HepG2 (cell line): ENCODE measurements around the gene MAJIN. TPM values are rescaled to one million over a fixed set of nuclear protein-coding genes. Genes with fewer than 3 reads are reported as not detected.

Experiments
- FOXP1 ChIP-seq, 2 experiments: fragments of 450-650 bp in 1 of 2; IDR thresholded peaks; 2 replicates each; pipeline ENCODE4 v1.6.1; 2017 to 2018; ENCODE audit warnings: antibody characterized with exemption in 1 of 2
- HNRNPK ChIP-seq: fragments of 200-400 bp; formaldehyde crosslinking; IDR thresholded peaks from 2 replicates; pipeline ENCODE4 v1.6.1; 2018; ENCODE audit warnings: low read length, low read depth, moderate library complexity, mild to moderate bottlenecking; ENCODE audit not compliant: poor library complexity, severe bottlenecking
- POGZ ChIP-seq: sonication (generic); formaldehyde crosslinking; IDR thresholded peaks from 2 replicates; pipeline ENCODE4 v1.4.0; 2020; ENCODE audit warnings: mild to moderate bottlenecking, missing genetic modification reagents
- TEAD2 ChIP-seq: sonication (generic); formaldehyde crosslinking; IDR thresholded peaks from 2 replicates; pipeline ENCODE4 v1.9.0; 2021; ENCODE audit warnings: missing genetic modification reagents
- TMF1 ChIP-seq: sonication (generic); formaldehyde crosslinking; IDR thresholded peaks from 2 replicates; pipeline ENCODE4 v1.8.1; 2022; ENCODE audit warnings: low read depth, missing genetic modification reagents
- ZNF17 ChIP-seq: sonication (generic); formaldehyde crosslinking; IDR thresholded peaks from 2 replicates; pipeline ENCODE4 v1.5.0; 2020; ENCODE audit warnings: mild to moderate bottlenecking, missing genetic modification reagents
- ZNF232 ChIP-seq: sonication (generic); formaldehyde crosslinking; IDR thresholded peaks from 2 replicates; pipeline ENCODE4 v1.4.0; 2020; ENCODE audit warnings: missing genetic modification reagents, borderline replicate concordance
- ZNF383 ChIP-seq: sonication (generic); formaldehyde crosslinking; IDR thresholded peaks from 2 replicates; pipeline ENCODE4 v1.4.0; 2020; ENCODE audit warnings: missing genetic modification reagents, mild to moderate bottlenecking, borderline replicate concordance
- ZNF790 ChIP-seq: sonication (generic); formaldehyde crosslinking; IDR thresholded peaks from 2 replicates; pipeline ENCODE4 v1.8.0; 2022; ENCODE audit warnings: missing genetic modification reagents, mild to moderate bottlenecking, borderline replicate concordance
- ZNF879 ChIP-seq: sonication (generic); formaldehyde crosslinking; IDR thresholded peaks from 2 replicates; pipeline ENCODE4 v1.8.1; 2023; ENCODE audit warnings: missing genetic modification reagents
- polyA plus RNA-seq, 8 experiments: library from polyadenylated mRNA; depleted of rRNA in 3 of 8; stranded (reverse) in 7 of 8; unstranded in 1 of 8; fragments of >200 nt; fragmentation: Illumina TruSeq in 4 of 8; extraction: Trizol in 4 of 8; gene quantifications; 2 replicates each; pipeline versions ENCODE4 v1.2.1 to v1.2.3, GENCODE V29; 2011 to 2016; ENCODE audit warnings: low read depth in 4 of 8, missing spikeins in 1 of 8, mixed read lengths in 1 of 8; ENCODE audit not compliant: insufficient read depth in 1 of 8
- total RNA-seq, 5 experiments: library from RNA; depleted of rRNA; stranded (reverse); fragments of >200 nt; fragmentation: Illumina TruSeq; extraction: Trizol; gene quantifications; 2 replicates each; pipeline ENCODE4 v1.2.3, GENCODE V29; 2016; ENCODE audit warnings: low read depth in 1 of 5
- TF ChIP-seq, protein P1 (sequence below): sonication (generic); formaldehyde crosslinking; IDR thresholded peaks from 2 replicates; pipeline ENCODE4 v1.8.0; 2023; ENCODE audit warnings: mild to moderate bottlenecking, missing genetic modification reagents
- TF ChIP-seq, protein P2 (sequence below): sonication (generic); formaldehyde crosslinking; IDR thresholded peaks from 2 replicates; pipeline ENCODE4 v1.4.0; 2020; ENCODE audit warnings: low read depth, mild to moderate bottlenecking, missing genetic modification reagents
- TF ChIP-seq, protein P3 (sequence below), 2 experiments: fragments of 450-650 bp in 1 of 2; sonication (generic) in 1 of 2; formaldehyde crosslinking in 1 of 2; IDR thresholded peaks; 2 replicates each; pipeline versions ENCODE4 v1.6.1 to v1.8.0; 2016 to 2022; ENCODE audit warnings: antibody characterized with exemption in 1 of 2, mild to moderate bottlenecking in 1 of 2, missing genetic modification reagents in 1 of 2
- TF ChIP-seq, protein P4 (sequence below): sonication (generic); formaldehyde crosslinking; IDR thresholded peaks from 2 replicates; pipeline ENCODE4 v1.5.0; 2020; ENCODE audit warnings: mild to moderate bottlenecking, missing genetic modification reagents

Gene MAJIN
- total and polyA plus RNA-seq, 2 of the 13 experiments (the other 11 are each of a cell fraction or from before 2014, with no cell fraction given): not detected

DNA sequence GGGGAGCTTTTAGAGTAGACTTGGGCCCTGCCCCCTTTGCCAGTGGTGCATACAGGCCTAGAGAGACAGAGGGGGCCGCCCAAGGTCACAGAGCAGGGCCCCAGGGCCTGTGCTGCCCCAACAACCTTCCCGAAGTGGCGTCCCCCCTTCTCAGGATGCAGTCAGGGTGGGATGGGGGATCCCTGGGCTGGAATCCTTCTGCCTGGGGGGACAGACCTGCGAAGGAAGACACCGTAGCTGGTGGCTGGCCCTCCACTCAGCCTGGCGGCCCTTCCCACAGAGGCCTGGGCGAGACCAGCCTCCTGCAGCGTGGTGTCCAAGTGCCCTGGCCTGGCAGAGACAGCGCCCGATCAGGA lies 79.1 kb downstream of the MAJIN start (continued):
- TF ChIP-seq ZNF383 (CRISPR knock-in tag) (0 out of 2 replicates have a peak, but pooled peaks have one; percentile 3), ZNF17 (CRISPR knock-in tag) (0 out of 2 replicates have a peak, but pooled peaks have one; percentile 83), ZNF879 (CRISPR knock-in tag) (peak; percentile 34; the same call in 1 of the 2 replicates), FOXP1 (IDR thresholded peaks at IDR 0.05) (no peak), FOXP1 (CRISPR knock-in tag; IDR thresholded peaks at IDR 0.05) (no peak), TEAD2 (CRISPR knock-in tag) (0 out of 2 replicates have a peak, but pooled peaks have one; percentile 36), HNRNPK (no peak), ZNF790 (CRISPR knock-in tag) (0 out of 2 replicates have a peak, but pooled peaks have one; percentile 16), POGZ (CRISPR knock-in tag) (no peak), TMF1 (CRISPR knock-in tag) (0 out of 2 replicates have a peak, but pooled peaks have one; percentile 24), ZNF232 (CRISPR knock-in tag) (no peak)
- TF ChIP-seq, protein P1, sequence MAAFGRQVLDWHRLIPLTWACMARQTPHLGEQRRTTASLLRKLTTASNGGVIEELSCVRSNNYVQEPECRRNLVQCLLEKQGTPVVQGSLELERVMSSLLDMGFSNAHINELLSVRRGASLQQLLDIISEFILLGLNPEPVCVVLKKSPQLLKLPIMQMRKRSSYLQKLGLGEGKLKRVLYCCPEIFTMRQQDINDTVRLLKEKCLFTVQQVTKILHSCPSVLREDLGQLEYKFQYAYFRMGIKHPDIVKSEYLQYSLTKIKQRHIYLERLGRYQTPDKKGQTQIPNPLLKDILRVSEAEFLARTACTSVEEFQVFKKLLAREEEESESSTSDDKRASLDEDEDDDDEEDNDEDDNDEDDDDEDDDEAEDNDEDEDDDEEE (CRISPR knock-in tag): peak; percentile 32; the same call in 1 of the 2 replicates
- TF ChIP-seq, protein P2, sequence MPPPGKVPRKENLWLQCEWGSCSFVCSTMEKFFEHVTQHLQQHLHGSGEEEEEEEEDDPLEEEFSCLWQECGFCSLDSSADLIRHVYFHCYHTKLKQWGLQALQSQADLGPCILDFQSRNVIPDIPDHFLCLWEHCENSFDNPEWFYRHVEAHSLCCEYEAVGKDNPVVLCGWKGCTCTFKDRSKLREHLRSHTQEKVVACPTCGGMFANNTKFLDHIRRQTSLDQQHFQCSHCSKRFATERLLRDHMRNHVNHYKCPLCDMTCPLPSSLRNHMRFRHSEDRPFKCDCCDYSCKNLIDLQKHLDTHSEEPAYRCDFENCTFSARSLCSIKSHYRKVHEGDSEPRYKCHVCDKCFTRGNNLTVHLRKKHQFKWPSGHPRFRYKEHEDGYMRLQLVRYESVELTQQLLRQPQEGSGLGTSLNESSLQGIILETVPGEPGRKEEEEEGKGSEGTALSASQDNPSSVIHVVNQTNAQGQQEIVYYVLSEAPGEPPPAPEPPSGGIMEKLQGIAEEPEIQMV (CRISPR knock-in tag): 0 out of 2 replicates have a peak, but pooled peaks have one; percentile 17
- TF ChIP-seq, protein P3, sequence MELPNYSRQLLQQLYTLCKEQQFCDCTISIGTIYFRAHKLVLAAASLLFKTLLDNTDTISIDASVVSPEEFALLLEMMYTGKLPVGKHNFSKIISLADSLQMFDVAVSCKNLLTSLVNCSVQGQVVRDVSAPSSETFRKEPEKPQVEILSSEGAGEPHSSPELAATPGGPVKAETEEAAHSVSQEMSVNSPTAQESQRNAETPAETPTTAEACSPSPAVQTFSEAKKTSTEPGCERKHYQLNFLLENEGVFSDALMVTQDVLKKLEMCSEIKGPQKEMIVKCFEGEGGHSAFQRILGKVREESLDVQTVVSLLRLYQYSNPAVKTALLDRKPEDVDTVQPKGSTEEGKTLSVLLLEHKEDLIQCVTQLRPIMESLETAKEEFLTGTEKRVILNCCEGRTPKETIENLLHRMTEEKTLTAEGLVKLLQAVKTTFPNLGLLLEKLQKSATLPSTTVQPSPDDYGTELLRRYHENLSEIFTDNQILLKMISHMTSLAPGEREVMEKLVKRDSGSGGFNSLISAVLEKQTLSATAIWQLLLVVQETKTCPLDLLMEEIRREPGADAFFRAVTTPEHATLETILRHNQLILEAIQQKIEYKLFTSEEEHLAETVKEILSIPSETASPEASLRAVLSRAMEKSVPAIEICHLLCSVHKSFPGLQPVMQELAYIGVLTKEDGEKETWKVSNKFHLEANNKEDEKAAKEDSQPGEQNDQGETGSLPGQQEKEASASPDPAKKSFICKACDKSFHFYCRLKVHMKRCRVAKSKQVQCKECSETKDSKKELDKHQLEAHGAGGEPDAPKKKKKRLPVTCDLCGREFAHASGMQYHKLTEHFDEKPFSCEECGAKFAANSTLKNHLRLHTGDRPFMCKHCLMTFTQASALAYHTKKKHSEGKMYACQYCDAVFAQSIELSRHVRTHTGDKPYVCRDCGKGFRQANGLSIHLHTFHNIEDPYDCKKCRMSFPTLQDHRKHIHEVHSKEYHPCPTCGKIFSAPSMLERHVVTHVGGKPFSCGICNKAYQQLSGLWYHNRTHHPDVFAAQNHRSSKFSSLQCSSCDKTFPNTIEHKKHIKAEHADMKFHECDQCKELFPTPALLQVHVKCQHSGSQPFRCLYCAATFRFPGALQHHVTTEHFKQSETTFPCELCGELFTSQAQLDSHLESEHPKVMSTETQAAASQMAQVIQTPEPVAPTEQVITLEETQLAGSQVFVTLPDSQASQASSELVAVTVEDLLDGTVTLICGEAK (IDR thresholded peaks at IDR 0.05): no peak
- TF ChIP-seq, protein P3 (CRISPR knock-in tag; IDR thresholded peaks at IDR 0.05): no peak
- TF ChIP-seq, protein P4, sequence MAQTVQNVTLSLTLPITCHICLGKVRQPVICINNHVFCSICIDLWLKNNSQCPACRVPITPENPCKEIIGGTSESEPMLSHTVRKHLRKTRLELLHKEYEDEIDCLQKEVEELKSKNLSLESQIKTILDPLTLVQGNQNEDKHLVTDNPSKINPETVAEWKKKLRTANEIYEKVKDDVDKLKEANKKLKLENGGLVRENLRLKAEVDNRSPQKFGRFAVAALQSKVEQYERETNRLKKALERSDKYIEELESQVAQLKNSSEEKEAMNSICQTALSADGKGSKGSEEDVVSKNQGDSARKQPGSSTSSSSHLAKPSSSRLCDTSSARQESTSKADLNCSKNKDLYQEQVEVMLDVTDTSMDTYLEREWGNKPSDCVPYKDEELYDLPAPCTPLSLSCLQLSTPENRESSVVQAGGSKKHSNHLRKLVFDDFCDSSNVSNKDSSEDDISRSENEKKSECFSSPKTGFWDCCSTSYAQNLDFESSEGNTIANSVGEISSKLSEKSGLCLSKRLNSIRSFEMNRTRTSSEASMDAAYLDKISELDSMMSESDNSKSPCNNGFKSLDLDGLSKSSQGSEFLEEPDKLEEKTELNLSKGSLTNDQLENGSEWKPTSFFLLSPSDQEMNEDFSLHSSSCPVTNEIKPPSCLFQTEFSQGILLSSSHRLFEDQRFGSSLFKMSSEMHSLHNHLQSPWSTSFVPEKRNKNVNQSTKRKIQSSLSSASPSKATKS: no peak
